GM12878 (cell line): ENCODE measurements around the gene PSMB10. TPM values are rescaled to one million over a fixed set of nuclear protein-coding genes. Genes with fewer than 3 reads are reported as not detected.

Experiments used
- ATAC-seq: fragments of 200-7000 bp; cut with Tn5 transposase; 3 replicates; pipeline ENCODE4 v1.9.1; 2020; ENCODE audit warnings: mild to moderate bottlenecking, moderate library complexity
- BruUV-seq: library from RNA; stranded (reverse); fragments of 400-500 nt; replicated peaks from 2 replicates; lab custom pipeline; 2021; lab: Mats Ljungman, UMichigan
- CTCF ChIA-PET: fragments of 300-600 bp; sonication (Branson Sonifier 250); formaldehyde crosslinking; extraction: SDS; loops from one replicate; lab custom pipeline; 2021; ENCODE audit warnings: inconsistent platforms; lab: Yijun Ruan, JAX
- POLR2A ChIA-PET: fragments of 350-600 bp; formaldehyde crosslinking; extraction: SDS; loops from one replicate; lab custom pipeline; 2021; ENCODE audit warnings: inconsistent platforms; lab: Charles Lee
- RAD21 ChIA-PET: fragments of 300-600 bp; sonication (Branson Sonifier 250); formaldehyde crosslinking; loops from one replicate; lab custom pipeline; 2023; ENCODE audit warnings: antibody characterized with exemption; ENCODE audit not compliant: unreplicated experiment; lab: Charles Lee
- SMC1A ChIA-PET: fragments of 300-600 bp; sonication (Branson Sonifier 250); formaldehyde crosslinking; loops from one replicate; lab custom pipeline; 2023; ENCODE audit not compliant: unreplicated experiment, uncharacterized antibody; lab: Charles Lee
- DNase-seq: peaks from one replicate; pipeline ENCODE4 v3.0.0-alpha.2; 2011; ENCODE audit warnings: low read depth, low spot score
- FAIRE-seq: peaks from 3 replicates; lab custom pipeline; 2011; peaks lifted over from hg19 to GRCh38; lab: Jason Lieb, UNC
- H2AFZ ChIP-seq: 2 replicates; pipeline ENCODE4 v1.6.0; 2011; ENCODE audit warnings: low read depth, low read length, control low read depth; ENCODE audit not compliant: control insufficient read depth
- H3K27ac ChIP-seq: 2 replicates; pipeline ENCODE4 v1.5.1; 2011; ENCODE audit warnings: control low read depth; ENCODE audit not compliant: control insufficient read depth, insufficient read depth
- H3K27me3 ChIP-seq, 2 experiments: replicated peaks in 1 of 2; 2 replicates each; pipeline versions ENCODE4 v1.6.0 to v1.6.1; 2011; ENCODE audit warnings: low read length in 1 of 2; ENCODE audit not compliant: control insufficient read depth in 2 of 2, insufficient read depth in 2 of 2
- H3K36me3 ChIP-seq, 2 experiments: 2 replicates each; pipeline ENCODE4 v1.5.1; 2011; ENCODE audit warnings: low read length in 1 of 2; ENCODE audit not compliant: control insufficient read depth in 2 of 2, insufficient read depth in 2 of 2
- H3K4me1 ChIP-seq: 2 replicates; pipeline ENCODE4 v1.6.1; 2011; ENCODE audit warnings: mild to moderate bottlenecking, low read length, moderate library complexity, mixed read lengths; ENCODE audit not compliant: control insufficient read depth, insufficient read depth
- H3K4me2 ChIP-seq: 2 replicates; pipeline ENCODE4 v1.6.0; 2011; ENCODE audit warnings: control low read depth; ENCODE audit not compliant: control insufficient read depth, insufficient read depth
- H3K4me3 ChIP-seq: fragments of 200-600 bp; sonication (generic); 2 replicates; pipeline ENCODE4 v1.5.1; 2016
- H3K79me2 ChIP-seq: 2 replicates; pipeline ENCODE4 v1.6.0; 2011; ENCODE audit warnings: low read length; ENCODE audit not compliant: control insufficient read depth, insufficient read depth
- H3K9ac ChIP-seq: 2 replicates; pipeline ENCODE4 v1.8.0; 2011; ENCODE audit warnings: low read length, control low read depth, mixed read lengths; ENCODE audit not compliant: control insufficient read depth, insufficient read depth
- H3K9me3 ChIP-seq: replicated peaks from 3 replicates; pipeline ENCODE4 v1.5.1; 2011; ENCODE audit warnings: mild to moderate bottlenecking, low read length; ENCODE audit not compliant: control insufficient read depth, insufficient read depth
- H4K20me1 ChIP-seq: 2 replicates; pipeline ENCODE4 v1.6.0; 2011; ENCODE audit not compliant: control insufficient read depth, insufficient read depth
- GABPA ChIP-seq: IDR thresholded peaks from 2 replicates; pipeline ENCODE4 v1.6.1; 2014; ENCODE audit warnings: antibody characterized with exemption, low read depth, mild to moderate bottlenecking, inconsistent platforms
- IKZF1 ChIP-seq: fragments of 450-650 bp; conservative IDR thresholded peaks from 2 replicates; pipeline ENCODE4 v1.6.1; 2017; ENCODE audit warnings: antibody characterized with exemption, mild to moderate bottlenecking
- MEF2A ChIP-seq: IDR thresholded peaks from 2 replicates; pipeline ENCODE4 v1.6.1; 2011; ENCODE audit warnings: low read depth, mild to moderate bottlenecking, low read length, moderate library complexity; ENCODE audit not compliant: insufficient read depth
- NFIC ChIP-seq: IDR thresholded peaks from 2 replicates; pipeline ENCODE4 v1.6.1; 2012; ENCODE audit warnings: low read depth, mild to moderate bottlenecking, inconsistent platforms, low read length, moderate library complexity
- NR2C2 ChIP-seq: IDR thresholded peaks from 2 replicates; pipeline ENCODE4 v1.6.1; 2011; ENCODE audit warnings: borderline replicate concordance, low read depth; ENCODE audit not compliant: control insufficient read depth, insufficient read length
- PAX8 ChIP-seq: fragments of 450-650 bp; IDR thresholded peaks from 2 replicates; pipeline ENCODE4 v1.6.1; 2017; ENCODE audit warnings: mild to moderate bottlenecking, moderate library complexity
- RELA ChIP-seq: fragments of 450-650 bp; IDR thresholded peaks from 2 replicates; pipeline ENCODE4 v1.8.0; 2014; ENCODE audit warnings: borderline replicate concordance; ENCODE audit not compliant: partially characterized antibody
- RUNX3 ChIP-seq: IDR thresholded peaks from 2 replicates; pipeline ENCODE4 v1.6.1; 2012; ENCODE audit warnings: low read length, inconsistent platforms
- SIN3A ChIP-seq: IDR thresholded peaks from 2 replicates; pipeline ENCODE4 v1.6.1; 2012; ENCODE audit warnings: low read depth, low read length, improper control_type of control experiment
- SIX5 ChIP-seq: IDR thresholded peaks from 2 replicates; pipeline ENCODE4 v1.6.1; 2011; ENCODE audit warnings: mild to moderate bottlenecking, low read depth, low read length, moderate library complexity; ENCODE audit not compliant: severe bottlenecking
- TCF7 ChIP-seq: IDR thresholded peaks from 2 replicates; pipeline ENCODE4 v1.6.1; 2014; ENCODE audit warnings: antibody characterized with exemption, borderline replicate concordance
- ZNF622 ChIP-seq: fragments of 450-650 bp; IDR thresholded peaks from 2 replicates; pipeline ENCODE4 v1.6.1; 2017; ENCODE audit warnings: mild to moderate bottlenecking, inconsistent platforms
- WGBS: methylation state at CpG from one replicate; pipeline ENCODE4 v1.1.6; 2016; ENCODE audit warnings: low lambda C conversion rate; ENCODE audit not compliant: insufficient replicate concordance, insufficient coverage; ENCODE audit errors: missing lambda C conversion rate; 5-methylcytosine and 5-hydroxymethylcytosine counted together
- in situ Hi-C: fragments of 300-500 bp; cut with MboI; formaldehyde crosslinking; loops from 9 replicates; pipeline ENCODE4 v1.14.3; 2018; ENCODE audit warnings: mixed read lengths
- intact Hi-C: fragments of 100-400 bp; cut with micrococcal nuclease; formaldehyde crosslinking; loops from one replicate; pipeline ENCODE4 v1.14.2; 2022; ENCODE audit not compliant: unreplicated experiment
- polyA plus RNA-seq, 11 experiments: library from polyadenylated mRNA; depleted of rRNA in 4 of 11; unstranded in 6 of 11; stranded (reverse) in 5 of 11; fragments of >200 nt; fragmentation: Nextera tagmentation in 4 of 11; fragmentation: Illumina TruSeq in 1 of 11; extraction: Ambion mirVana in 4 of 11; extraction: Trizol in 1 of 11; gene quantifications; 1 replicate in 1 of 11; 2 replicates in 10 of 11; pipeline versions ENCODE4 v1.2.1 to v1.2.3, GENCODE V29; 2011 to 2016; ENCODE audit warnings: inconsistent platforms in 2 of 11, missing spikeins in 2 of 11, low read depth in 1 of 11
- total RNA-seq, 4 experiments: library from RNA; depleted of rRNA in 3 of 4; stranded (reverse); fragments of >200 nt in 3 of 4; fragmentation: Illumina TruSeq in 1 of 4; extraction: Trizol in 1 of 4; gene quantifications; 2 replicates each; pipeline versions ENCODE4 v1.2.1 to v1.2.3, GENCODE V29; 2013 to 2021
- TF ChIP-seq, protein P1 (sequence below): fragments of 450-650 bp; formaldehyde crosslinking; IDR thresholded peaks from 2 replicates; pipeline ENCODE4 v1.4.0; 2022; ENCODE audit warnings: mild to moderate bottlenecking, moderate library complexity
- TF ChIP-seq, protein P2 (sequence below): fragments of 150-350 bp; IDR thresholded peaks from 2 replicates; pipeline ENCODE4 v1.6.1; 2014; ENCODE audit warnings: mild to moderate bottlenecking, low read depth, low read length
- TF ChIP-seq, protein P3 (sequence below): fragments of 450-650 bp; IDR thresholded peaks from 2 replicates; pipeline ENCODE4 v1.6.1; 2018; ENCODE audit warnings: borderline replicate concordance, mild to moderate bottlenecking; ENCODE audit not compliant: partially characterized antibody

Gene PSMB10
- total and polyA plus RNA-seq, 10 of the 15 experiments (the other 5 are each of a cell fraction or from before 2014, with no cell fraction given): 24.1 to 308 (median 151) TPM

DNA sequence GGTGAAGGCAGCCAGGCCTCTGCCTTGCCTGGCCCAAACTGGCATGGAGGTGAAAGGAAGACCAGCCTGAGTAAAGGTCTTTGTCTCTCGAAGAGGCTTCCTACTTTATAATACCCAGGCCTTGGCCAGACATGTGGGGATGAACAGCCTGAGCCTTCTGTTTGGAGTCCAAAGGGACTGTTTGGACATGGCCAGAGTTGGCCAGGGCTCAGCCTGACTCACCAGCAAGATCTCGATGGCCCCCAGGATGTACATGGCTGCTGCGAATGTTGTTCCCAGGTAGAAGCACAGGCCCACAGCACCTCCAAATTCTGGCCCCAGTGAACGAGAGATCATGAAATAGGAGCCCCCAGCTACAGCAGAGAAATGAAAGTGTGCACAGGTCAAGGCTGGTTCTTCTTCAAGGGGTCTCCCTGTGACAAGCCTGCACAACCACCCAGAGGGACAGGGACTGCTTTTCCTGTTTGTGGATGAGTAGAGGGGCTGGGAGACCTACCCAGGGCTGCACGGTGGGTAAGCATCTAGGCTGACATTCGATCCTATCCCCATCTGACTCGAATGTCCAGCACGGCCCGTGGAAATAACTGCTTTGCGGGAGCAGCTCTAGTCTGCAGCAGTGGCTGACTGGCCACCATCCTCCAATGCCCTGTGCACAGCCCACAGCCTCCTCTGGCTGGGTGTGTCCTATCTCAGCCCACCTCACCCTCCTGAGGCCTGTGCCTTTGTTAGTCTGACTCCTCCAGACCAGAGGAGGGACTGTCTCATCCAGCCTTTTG, 18.0 kb upstream of the PSMB10 start:
- ChIA-PET SMC1A (interaction anchor here (0.6 to 0.9 kb wide), 2 partner anchors 11 to 387 kb away, joined by 3 to 5 read pairs; no protein-coding TSS in a partner anchor), POLR2A (interaction anchor here (1.0 kb wide), 1 partner anchor 11 kb away, joined by 3 read pairs; no protein-coding TSS in a partner anchor), CTCF (interaction anchor here (0.9 kb wide), 1 partner anchor 138 kb away, joined by 5 read pairs; no protein-coding TSS in a partner anchor), RAD21 (no interaction called here)
- in situ Hi-C loops (no loop called here), intact Hi-C loops (no loop called here)
- H3K4me3 ChIP-seq: no peak overlapping the region
- ATAC-seq: no peak
- H2AFZ ChIP-seq: no peak overlapping the region
- no peak overlapping the region for H3K4me2 ChIP-seq
- no TSS peak for BruUV-seq
- H3K27ac ChIP-seq: no peak overlapping the region
- H3K9ac ChIP-seq: no peak overlapping the region
- DNase-seq: no peak
- H3K4me1 ChIP-seq: peaks cover 3% of the 10 kb centered on the region; the same call in 1 of the 2 replicates
- 99% methylated on average over 10 of the region's 10 CpGs for WGBS
- no peaks in the 10 kb centered on the region for H4K20me1 ChIP-seq
- peaks cover 0 to 3% of the 10 kb centered on the region in 2 experiments; a peak in 3 of 4 replicates for H3K36me3 ChIP-seq
- no peaks in the 10 kb centered on the region for H3K79me2 ChIP-seq
- no peaks in the 10 kb centered on the region for H3K27me3 ChIP-seq
- no peak for FAIRE-seq
- H3K9me3 ChIP-seq: no peaks in the 10 kb centered on the region
- TF ChIP-seq RELA: no peak
- TF ChIP-seq IKZF1: no peak
- TF ChIP-seq NFIC: no peak
- TF ChIP-seq, protein P1, sequence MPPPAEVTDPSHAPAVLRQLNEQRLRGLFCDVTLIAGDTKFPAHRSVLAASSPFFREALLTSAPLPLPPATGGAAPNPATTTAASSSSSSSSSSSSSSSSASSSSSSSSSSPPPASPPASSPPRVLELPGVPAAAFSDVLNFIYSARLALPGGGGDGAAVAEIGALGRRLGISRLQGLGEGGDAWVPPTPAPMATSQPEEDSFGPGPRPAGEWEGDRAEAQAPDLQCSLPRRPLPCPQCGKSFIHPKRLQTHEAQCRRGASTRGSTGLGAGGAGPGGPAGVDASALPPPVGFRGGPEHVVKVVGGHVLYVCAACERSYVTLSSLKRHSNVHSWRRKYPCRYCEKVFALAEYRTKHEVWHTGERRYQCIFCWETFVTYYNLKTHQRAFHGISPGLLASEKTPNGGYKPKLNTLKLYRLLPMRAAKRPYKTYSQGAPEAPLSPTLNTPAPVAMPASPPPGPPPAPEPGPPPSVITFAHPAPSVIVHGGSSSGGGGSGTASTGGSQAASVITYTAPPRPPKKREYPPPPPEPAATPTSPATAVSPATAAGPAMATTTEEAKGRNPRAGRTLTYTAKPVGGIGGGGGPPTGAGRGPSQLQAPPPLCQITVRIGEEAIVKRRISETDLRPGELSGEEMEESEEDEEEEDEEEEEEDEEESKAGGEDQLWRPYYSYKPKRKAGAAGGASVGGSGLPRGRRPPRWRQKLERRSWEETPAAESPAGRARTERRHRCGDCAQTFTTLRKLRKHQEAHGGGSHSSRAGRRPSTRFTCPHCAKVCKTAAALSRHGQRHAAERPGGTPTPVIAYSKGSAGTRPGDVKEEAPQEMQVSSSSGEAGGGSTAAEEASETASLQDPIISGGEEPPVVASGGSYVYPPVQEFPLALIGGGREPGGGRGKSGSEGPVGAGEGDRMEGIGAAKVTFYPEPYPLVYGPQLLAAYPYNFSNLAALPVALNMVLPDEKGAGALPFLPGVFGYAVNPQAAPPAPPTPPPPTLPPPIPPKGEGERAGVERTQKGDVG (CRISPR knock-in tag): no peak
- TF ChIP-seq, protein P2, sequence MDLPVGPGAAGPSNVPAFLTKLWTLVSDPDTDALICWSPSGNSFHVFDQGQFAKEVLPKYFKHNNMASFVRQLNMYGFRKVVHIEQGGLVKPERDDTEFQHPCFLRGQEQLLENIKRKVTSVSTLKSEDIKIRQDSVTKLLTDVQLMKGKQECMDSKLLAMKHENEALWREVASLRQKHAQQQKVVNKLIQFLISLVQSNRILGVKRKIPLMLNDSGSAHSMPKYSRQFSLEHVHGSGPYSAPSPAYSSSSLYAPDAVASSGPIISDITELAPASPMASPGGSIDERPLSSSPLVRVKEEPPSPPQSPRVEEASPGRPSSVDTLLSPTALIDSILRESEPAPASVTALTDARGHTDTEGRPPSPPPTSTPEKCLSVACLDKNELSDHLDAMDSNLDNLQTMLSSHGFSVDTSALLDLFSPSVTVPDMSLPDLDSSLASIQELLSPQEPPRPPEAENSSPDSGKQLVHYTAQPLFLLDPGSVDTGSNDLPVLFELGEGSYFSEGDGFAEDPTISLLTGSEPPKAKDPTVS: no peak
- no peak for TF ChIP-seq PAX8
- no peak for TF ChIP-seq RUNX3
- TF ChIP-seq SIN3A: no peak
- no peak for TF ChIP-seq GABPA
- TF ChIP-seq SIX5: no peak
- no peak for TF ChIP-seq TCF7
- TF ChIP-seq, protein P3, sequence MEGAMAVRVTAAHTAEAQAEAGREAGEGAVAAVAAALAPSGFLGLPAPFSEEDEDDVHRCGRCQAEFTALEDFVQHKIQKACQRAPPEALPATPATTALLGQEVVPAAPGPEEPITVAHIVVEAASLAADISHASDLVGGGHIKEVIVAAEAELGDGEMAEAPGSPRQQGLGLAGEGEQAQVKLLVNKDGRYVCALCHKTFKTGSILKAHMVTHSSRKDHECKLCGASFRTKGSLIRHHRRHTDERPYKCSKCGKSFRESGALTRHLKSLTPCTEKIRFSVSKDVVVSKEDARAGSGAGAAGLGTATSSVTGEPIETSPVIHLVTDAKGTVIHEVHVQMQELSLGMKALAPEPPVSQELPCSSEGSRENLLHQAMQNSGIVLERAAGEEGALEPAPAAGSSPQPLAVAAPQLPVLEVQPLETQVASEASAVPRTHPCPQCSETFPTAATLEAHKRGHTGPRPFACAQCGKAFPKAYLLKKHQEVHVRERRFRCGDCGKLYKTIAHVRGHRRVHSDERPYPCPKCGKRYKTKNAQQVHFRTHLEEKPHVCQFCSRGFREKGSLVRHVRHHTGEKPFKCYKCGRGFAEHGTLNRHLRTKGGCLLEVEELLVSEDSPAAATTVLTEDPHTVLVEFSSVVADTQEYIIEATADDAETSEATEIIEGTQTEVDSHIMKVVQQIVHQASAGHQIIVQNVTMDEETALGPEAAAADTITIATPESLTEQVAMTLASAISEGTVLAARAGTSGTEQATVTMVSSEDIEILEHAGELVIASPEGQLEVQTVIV: no peak
- no peak for TF ChIP-seq MEF2A
- no peak for TF ChIP-seq ZNF622
- no peak for TF ChIP-seq NR2C2
